ENCODE results near the gene ARRDC4. TPM values are rescaled to one million over a fixed set of nuclear protein-coding genes. Genes with fewer than 3 reads are reported as not detected.

The ARRDC4 gene
- polyA plus RNA-seq, 1 experiment, result 9.2 TPM

- no peak for TF ChIP-seq CTCF (IDR thresholded peaks at IDR 0.05; ENCODE audit: low read depth, low read length)
- CTCF ChIA-PET, result interaction anchor here (0.7 kb wide), 1 partner anchor 499 kb away, joined by 3 read pairs; no protein-coding TSS in a partner anchor
- Histone ChIP-seq H3K4me3 (ENCODE audit: low read depth, low read length) (no peak overlapping the region), H3K27ac (ENCODE audit: low read depth, low read length) (no peak overlapping the region), H3K27me3 (ENCODE audit: control insufficient read depth, insufficient read depth, low read length) (no peaks in the 10 kb centered on the region), H3K9me3 (ENCODE audit: control insufficient read depth, insufficient read depth, low read length) (no peaks in the 10 kb centered on the region; the same call in 1 of the 2 replicates)
- POLR2A ChIA-PET, result no interaction called here
- no peak for DNase-seq (ENCODE audit: low read depth, low spot score)
Observed at GRCh38 chr15:97929456-97930229, 30.9 kb upstream of the ARRDC4 start.

- no peak for TF ChIP-seq CTCF (IDR thresholded peaks at IDR 0.05; ENCODE audit: low read depth, low read length)
- no peak overlapping the region for H3K4me3 ChIP-seq (ENCODE audit: low read depth, low read length)
- H3K27ac ChIP-seq (ENCODE audit: low read depth, low read length), result no peak overlapping the region
- ChIA-PET POLR2A (no interaction called here), CTCF (interaction anchor here (0.7 kb wide), 1 partner anchor 499 kb away, joined by 3 read pairs; no protein-coding TSS in a partner anchor)
- DNase-seq (ENCODE audit: low read depth, low spot score), result no peak
- no peaks in the 10 kb centered on the region for H3K27me3 ChIP-seq (ENCODE audit: control insufficient read depth, insufficient read depth, low read length)
- no peaks in the 10 kb centered on the region; the same call in 1 of the 2 replicates for H3K9me3 ChIP-seq (ENCODE audit: control insufficient read depth, insufficient read depth, low read length)
Observed at GRCh38 chr15:97930230-97930629, 30.3 kb upstream of the ARRDC4 start.

GRCh38 chr15:97931314-97931713, 29.2 kb upstream of the ARRDC4 start:
- DNase-seq (ENCODE audit: low read depth, low spot score), result no peak
- no peaks in the 10 kb centered on the region for H3K27me3 ChIP-seq (ENCODE audit: control insufficient read depth, insufficient read depth, low read length)
- no peaks in the 10 kb centered on the region; the same call in 1 of the 2 replicates for H3K9me3 ChIP-seq (ENCODE audit: control insufficient read depth, insufficient read depth, low read length)
- POLR2A ChIA-PET, result no interaction called here
- TF ChIP-seq CTCF (IDR thresholded peaks at IDR 0.05; ENCODE audit: low read depth, low read length), result no peak
- no peak overlapping the region for H3K4me3 ChIP-seq (ENCODE audit: low read depth, low read length)
- CTCF ChIA-PET, result no interaction called here
- no peak overlapping the region for H3K27ac ChIP-seq (ENCODE audit: low read depth, low read length)

- Histone ChIP-seq H3K27me3 (ENCODE audit: control insufficient read depth, insufficient read depth, low read length) (no peaks in the 10 kb centered on the region), H3K4me3 (ENCODE audit: low read depth, low read length) (no peak overlapping the region), H3K27ac (ENCODE audit: low read depth, low read length) (no peak overlapping the region), H3K9me3 (ENCODE audit: control insufficient read depth, insufficient read depth, low read length) (no peaks in the 10 kb centered on the region; the same call in 1 of the 2 replicates)
- TF ChIP-seq CTCF (IDR thresholded peaks at IDR 0.05; ENCODE audit: low read depth, low read length), result no peak
- DNase-seq (ENCODE audit: low read depth, low spot score), result no peak
- CTCF ChIA-PET, result no interaction called here
- POLR2A ChIA-PET, result no interaction called here
Observed at GRCh38 chr15:97933589-97933988, 26.9 kb upstream of the ARRDC4 start.

- CTCF ChIA-PET, result no interaction called here
Observed at GRCh38 chr15:97940993-97941392, 19.5 kb upstream of the ARRDC4 start.

More at GRCh38 chr15:97940993-97941392, 19.5 kb upstream of the ARRDC4 start:
- Histone ChIP-seq H3K27me3 (ENCODE audit: control insufficient read depth, insufficient read depth, low read length) (no peaks in the 10 kb centered on the region), H3K27ac (ENCODE audit: low read depth, low read length) (no peak overlapping the region), H3K9me3 (ENCODE audit: control insufficient read depth, insufficient read depth, low read length) (no peaks in the 10 kb centered on the region), H3K4me3 (ENCODE audit: low read depth, low read length) (no peak overlapping the region)
- DNase-seq (ENCODE audit: low read depth, low spot score), result no peak
- POLR2A ChIA-PET, result no interaction called here
- no peak for TF ChIP-seq CTCF (IDR thresholded peaks at IDR 0.05; ENCODE audit: low read depth, low read length)

All from AG04450 (cell line).